Prostate gland (tissue), 2 donors: Measurements from ENCODE around the gene ATF6. TPM values are rescaled to one million over a fixed set of nuclear protein-coding genes. Genes with fewer than 3 reads are reported as not detected.

Experiments
- DNase-seq: peaks from one replicate; pipeline ENCODE4 v3.0.0-alpha.2; 2019; ENCODE audit warnings: low spot score
- H3K27ac ChIP-seq, 2 donors: fragments of 200-600 bp; sonication (generic); 2 replicates each; pipeline ENCODE4 v1.5.1; 2017 to 2019
- H3K27me3 ChIP-seq: fragments of 200-600 bp; sonication (generic); replicated peaks from 2 replicates; pipeline ENCODE4 v1.5.1; 2019; ENCODE audit not compliant: insufficient read depth
- H3K36me3 ChIP-seq, 2 donors: fragments of 200-600 bp; sonication (generic); 1 replicate in 1 of 2; 2 replicates in 1 of 2; pipeline versions ENCODE4 v1.5.1 to v1.8.1; 2017 to 2019
- H3K4me1 ChIP-seq: fragments of 200-600 bp; sonication (generic); replicated peaks from 2 replicates; pipeline ENCODE4 v1.5.1; 2019
- H3K4me3 ChIP-seq, 2 donors: fragments of 200-600 bp; sonication (generic); 2 replicates each; pipeline ENCODE4 v1.5.1; 2017 to 2019
- H3K9me3 ChIP-seq: fragments of 200-600 bp; sonication (generic); 2 replicates; pipeline ENCODE4 v1.5.1; 2017
- CTCF ChIP-seq, 4 experiments: fragments of 200-600 bp in 2 of 4; fragments of 450-650 bp in 2 of 4; sonication (generic) in 2 of 4; IDR thresholded peaks; 1 replicate in 3 of 4; 2 replicates in 1 of 4; pipeline ENCODE4 v1.5.1; 2016 to 2019; ENCODE audit warnings: antibody characterized with exemption in 4 of 4, mild to moderate bottlenecking in 2 of 4, moderate library complexity in 2 of 4
- POLR2A ChIP-seq: fragments of 450-650 bp; IDR thresholded peaks from one replicate; pipeline ENCODE4 v1.6.1; 2016; ENCODE audit warnings: antibody characterized with exemption, mild to moderate bottlenecking
- POLR2AphosphoS5 ChIP-seq: sonication (generic); formaldehyde crosslinking; IDR thresholded peaks from one replicate; pipeline ENCODE4 v1.6.1; 2017; ENCODE audit warnings: antibody characterized with exemption
- WGBS: methylation state at CpG from one replicate; pipeline ENCODE4 v1.1.5; 2018; 5-methylcytosine and 5-hydroxymethylcytosine counted together
- intact Hi-C: fragments of 100-400 bp; cut with DNase I; formaldehyde crosslinking; loops from one replicate; pipeline ENCODE4 v1.14.2; 2022
- total RNA-seq, 2 donors: library from RNA; depleted of rRNA; stranded (reverse); fragments of >200 nt; gene quantifications; one replicate each; pipeline ENCODE4 v1.1.0, GENCODE V29; 2016

The ATF6 gene
- total RNA-seq, 2 donors from 2014 or later: 34.6 to 38.9 TPM

- intact Hi-C loops: no loop called here
- no peaks in the 10 kb centered on the region for H3K36me3 ChIP-seq
- TF ChIP-seq CTCF (IDR thresholded peaks at IDR 0.05): no peak
- no peak for TF ChIP-seq POLR2AphosphoS5
- TF ChIP-seq POLR2A: no peak
- no peaks in the 10 kb centered on the region for H3K4me1 ChIP-seq
- H3K9me3 ChIP-seq: no peaks in the 10 kb centered on the region
- no peak overlapping the region for H3K27ac ChIP-seq
- no peaks in the 10 kb centered on the region for H3K27me3 ChIP-seq
- H3K4me3 ChIP-seq: no peak overlapping the region
- no peak for DNase-seq
- WGBS: 68% methylated on average over 9 of the region's 9 CpGs
Observed at GRCh38 chr1:161972828-161973227, 206.7 kb downstream of the ATF6 start.

- 65% methylated on average over 9 of the region's 9 CpGs for WGBS
- intact Hi-C loops: no loop called here
- Histone ChIP-seq H3K27me3 (no peaks in the 10 kb centered on the region), H3K36me3 (no peaks in the 10 kb centered on the region), H3K9me3 (no peaks in the 10 kb centered on the region), H3K27ac (no peak overlapping the region), H3K4me3 (no peak overlapping the region), H3K4me1 (no peaks in the 10 kb centered on the region)
- TF ChIP-seq POLR2A: no peak
- TF ChIP-seq CTCF (IDR thresholded peaks at IDR 0.05): no peak
- no peak for TF ChIP-seq POLR2AphosphoS5
- no peak for DNase-seq
Observed at GRCh38 chr1:161973924-161974845, 208.1 kb downstream of the ATF6 start.

GRCh38 chr1:161978011-161978790 is 212.1 kb downstream of the ATF6 start:
- Histone ChIP-seq H3K9me3 (no peaks in the 10 kb centered on the region), H3K4me1 (no peaks in the 10 kb centered on the region), H3K4me3 (no peak overlapping the region), H3K36me3 (no peaks in the 10 kb centered on the region), H3K27ac (no peak overlapping the region), H3K27me3 (no peaks in the 10 kb centered on the region)
- DNase-seq: no peak
- intact Hi-C loops: no loop called here
- WGBS: 94% methylated on average over 31 of the region's 31 CpGs
- TF ChIP-seq POLR2AphosphoS5: no peak
- no peak for TF ChIP-seq POLR2A
- no peak for TF ChIP-seq CTCF (IDR thresholded peaks at IDR 0.05)

GRCh38 chr1:161981126-161981525 is 215.0 kb downstream of the ATF6 start:
- H3K4me1 ChIP-seq: no peaks in the 10 kb centered on the region
- DNase-seq: no peak
- H3K9me3 ChIP-seq: no peaks in the 10 kb centered on the region
- WGBS: 92% methylated on average over 8 of the region's 8 CpGs
- TF ChIP-seq POLR2AphosphoS5 (no peak), CTCF (IDR thresholded peaks at IDR 0.05) (no peak), POLR2A (no peak)
- H3K4me3 ChIP-seq: no peak overlapping the region
- intact Hi-C loops: no loop called here
- H3K36me3 ChIP-seq: no peaks in the 10 kb centered on the region
- no peaks in the 10 kb centered on the region for H3K27me3 ChIP-seq
- no peak overlapping the region for H3K27ac ChIP-seq
